Transverse colon (tissue), 4 donors: Measurements from ENCODE around the gene PES1.

Source experiments
- EP300 ChIP-seq: sonication (generic); formaldehyde crosslinking; IDR thresholded peaks from one replicate; pipeline ENCODE4 v1.6.1; 2017; ENCODE audit warnings: antibody characterized with exemption, low read depth
- POLR2A ChIP-seq: fragments of 450-650 bp; IDR thresholded peaks from one replicate; pipeline ENCODE4 v1.6.1; 2016; ENCODE audit warnings: antibody characterized with exemption, mild to moderate bottlenecking, moderate library complexity
- POLR2AphosphoS5 ChIP-seq, 3 donors: sonication (generic); formaldehyde crosslinking; IDR thresholded peaks; one replicate each; pipeline ENCODE4 v1.6.1; 2016; ENCODE audit warnings: antibody characterized with exemption in 3 of 3
- TF ChIP-seq, protein P1 (sequence below), 5 experiments: fragments of 200-600 bp in 3 of 5; fragments of 450-650 bp in 2 of 5; sonication (generic) in 3 of 5; IDR thresholded peaks; 1 replicate in 2 of 5; 2 replicates in 3 of 5; pipeline ENCODE4 v1.5.1; 2016 to 2017; ENCODE audit warnings: antibody characterized with exemption in 5 of 5, inconsistent platforms in 3 of 5, mild to moderate bottlenecking in 2 of 5, moderate library complexity in 1 of 5

DNA sequence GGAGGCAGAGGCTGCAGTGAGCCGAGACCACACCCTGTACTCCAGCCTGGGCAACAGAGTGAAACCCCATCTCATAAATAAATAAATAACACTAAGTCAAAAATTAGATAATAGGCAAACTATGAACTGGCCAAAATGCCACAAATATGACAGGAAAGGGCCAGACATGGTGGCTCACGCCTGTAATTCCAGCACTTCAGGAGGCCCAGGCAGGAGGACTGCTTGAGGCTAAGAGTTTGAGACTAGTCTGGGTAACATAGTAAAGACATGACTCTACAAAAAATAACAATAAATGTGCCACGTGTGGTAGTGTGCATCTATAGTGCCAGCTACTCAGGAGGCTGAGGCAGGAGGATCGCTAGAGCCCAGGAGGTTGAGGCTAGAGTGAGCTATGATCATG lies 65.1 kb downstream of the PES1 start:
- TF ChIP-seq, protein P1, sequence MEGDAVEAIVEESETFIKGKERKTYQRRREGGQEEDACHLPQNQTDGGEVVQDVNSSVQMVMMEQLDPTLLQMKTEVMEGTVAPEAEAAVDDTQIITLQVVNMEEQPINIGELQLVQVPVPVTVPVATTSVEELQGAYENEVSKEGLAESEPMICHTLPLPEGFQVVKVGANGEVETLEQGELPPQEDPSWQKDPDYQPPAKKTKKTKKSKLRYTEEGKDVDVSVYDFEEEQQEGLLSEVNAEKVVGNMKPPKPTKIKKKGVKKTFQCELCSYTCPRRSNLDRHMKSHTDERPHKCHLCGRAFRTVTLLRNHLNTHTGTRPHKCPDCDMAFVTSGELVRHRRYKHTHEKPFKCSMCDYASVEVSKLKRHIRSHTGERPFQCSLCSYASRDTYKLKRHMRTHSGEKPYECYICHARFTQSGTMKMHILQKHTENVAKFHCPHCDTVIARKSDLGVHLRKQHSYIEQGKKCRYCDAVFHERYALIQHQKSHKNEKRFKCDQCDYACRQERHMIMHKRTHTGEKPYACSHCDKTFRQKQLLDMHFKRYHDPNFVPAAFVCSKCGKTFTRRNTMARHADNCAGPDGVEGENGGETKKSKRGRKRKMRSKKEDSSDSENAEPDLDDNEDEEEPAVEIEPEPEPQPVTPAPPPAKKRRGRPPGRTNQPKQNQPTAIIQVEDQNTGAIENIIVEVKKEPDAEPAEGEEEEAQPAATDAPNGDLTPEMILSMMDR (IDR thresholded peaks at IDR 0.05), result no peak
- TF ChIP-seq POLR2A (no peak), POLR2AphosphoS5 (IDR thresholded peaks at IDR 0.05) (no peak), EP300 (no peak)
